Lung (tissue), 12 donors: ENCODE measurements around the gene BPIFB6. TPM values are rescaled to one million over a fixed set of nuclear protein-coding genes. Genes with fewer than 3 reads are reported as not detected.

Source experiments
- ATAC-seq: fragments of 200-7000 bp; cut with Tn5 transposase; one replicate; pipeline ENCODE4 v1.9.1; 2020; ENCODE audit warnings: moderate number of reproducible peaks; ENCODE audit not compliant: insufficient read depth, low FRiP score
- DNase-seq, 3 donors: peaks; one replicate each; pipeline ENCODE4 v3.0.0-alpha.2; 2013 to 2017
- H3K27ac ChIP-seq, 2 donors: one replicate each; pipeline ENCODE4 v1.5.1; 2013; ENCODE audit warnings: mild to moderate bottlenecking in 2 of 2, moderate library complexity in 2 of 2, control low read depth in 1 of 2, inconsistent platforms in 1 of 2, low read depth in 1 of 2, low read length in 1 of 2
- H3K27me3 ChIP-seq, 3 donors: one replicate each; pipeline ENCODE4 v1.5.1; 2013; ENCODE audit warnings: low read length in 2 of 3; ENCODE audit not compliant: control insufficient read depth in 3 of 3, insufficient read depth in 3 of 3
- H3K36me3 ChIP-seq, 4 donors: one replicate each; pipeline ENCODE4 v1.5.1; 2013; ENCODE audit warnings: low read length in 4 of 4, mild to moderate bottlenecking in 1 of 4, moderate library complexity in 1 of 4; ENCODE audit not compliant: control insufficient read depth in 4 of 4, insufficient read depth in 4 of 4
- H3K4me1 ChIP-seq, 5 donors: one replicate each; pipeline ENCODE4 v1.5.1; 2013; ENCODE audit warnings: low read length in 5 of 5, mild to moderate bottlenecking in 2 of 5, moderate library complexity in 1 of 5; ENCODE audit not compliant: control insufficient read depth in 5 of 5, insufficient read depth in 5 of 5
- H3K4me3 ChIP-seq: one replicate; pipeline ENCODE4 v1.5.1; 2013; ENCODE audit warnings: mild to moderate bottlenecking, control low read depth, moderate library complexity
- H3K9ac ChIP-seq, 2 donors: one replicate each; pipeline ENCODE4 v1.5.1; 2013; ENCODE audit warnings: low read length in 2 of 2, control low read depth in 1 of 2; ENCODE audit not compliant: insufficient read depth in 1 of 2
- H3K9me3 ChIP-seq, 4 donors: one replicate each; pipeline ENCODE4 v1.5.1; 2013; ENCODE audit warnings: low read length in 3 of 4, mild to moderate bottlenecking in 1 of 4, moderate library complexity in 1 of 4; ENCODE audit not compliant: control insufficient read depth in 4 of 4, insufficient read depth in 3 of 4
- WGBS, 2 donors: extraction: QIAGEN DNeasy Blood & Tissue Kit; methylation state at CpG; one replicate each; pipeline ENCODE4 v1.1.7; 2013; 5-methylcytosine and 5-hydroxymethylcytosine counted together
- polyA plus RNA-seq, 2 donors: library from polyadenylated mRNA; stranded (reverse); fragments of 200-250 nt; gene quantifications; one replicate each; pipeline ENCODE4 v1.2.1, GENCODE V29; 2013
- total RNA-seq, 2 donors: library from RNA; depleted of rRNA in 1 of 2; stranded (reverse); fragments of >200 nt in 1 of 2; gene quantifications; one replicate each; pipeline ENCODE4 v1.2.1, GENCODE V29; 2014 to 2021
- TF ChIP-seq, protein P1 (sequence below): IDR thresholded peaks from 2 replicates; pipeline ENCODE4 v1.5.1; 2012; ENCODE audit warnings: mild to moderate bottlenecking; ENCODE audit errors: control extremely low read depth, extremely low read depth
- donor health status: control.
- donor health status: control.
- donor health status: Bipolar disorder and iron deficiency.
- donor health status: healthy.
- donor health status: DM: yes; HTN: yes; CAD: no.

Gene BPIFB6
- total and polyA plus RNA-seq, 4 donors: not detected

DNA sequence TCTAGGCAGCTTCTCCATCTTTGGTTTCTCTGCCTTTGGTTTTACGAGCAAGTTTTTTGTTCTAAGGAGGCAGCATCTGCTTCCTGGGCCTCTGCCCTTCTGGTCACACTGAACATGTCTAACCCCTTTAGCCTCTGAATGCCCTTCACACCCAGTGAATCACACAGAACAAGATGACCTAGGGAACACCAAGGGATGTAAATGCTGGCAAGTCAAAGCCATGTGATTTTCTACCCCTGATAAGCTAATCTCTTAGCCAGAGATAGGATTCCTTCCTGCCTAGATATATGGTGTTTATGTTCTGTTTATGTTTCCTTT is 7.2 kb upstream of the BPIFB6 start:
- TF ChIP-seq, protein P1, sequence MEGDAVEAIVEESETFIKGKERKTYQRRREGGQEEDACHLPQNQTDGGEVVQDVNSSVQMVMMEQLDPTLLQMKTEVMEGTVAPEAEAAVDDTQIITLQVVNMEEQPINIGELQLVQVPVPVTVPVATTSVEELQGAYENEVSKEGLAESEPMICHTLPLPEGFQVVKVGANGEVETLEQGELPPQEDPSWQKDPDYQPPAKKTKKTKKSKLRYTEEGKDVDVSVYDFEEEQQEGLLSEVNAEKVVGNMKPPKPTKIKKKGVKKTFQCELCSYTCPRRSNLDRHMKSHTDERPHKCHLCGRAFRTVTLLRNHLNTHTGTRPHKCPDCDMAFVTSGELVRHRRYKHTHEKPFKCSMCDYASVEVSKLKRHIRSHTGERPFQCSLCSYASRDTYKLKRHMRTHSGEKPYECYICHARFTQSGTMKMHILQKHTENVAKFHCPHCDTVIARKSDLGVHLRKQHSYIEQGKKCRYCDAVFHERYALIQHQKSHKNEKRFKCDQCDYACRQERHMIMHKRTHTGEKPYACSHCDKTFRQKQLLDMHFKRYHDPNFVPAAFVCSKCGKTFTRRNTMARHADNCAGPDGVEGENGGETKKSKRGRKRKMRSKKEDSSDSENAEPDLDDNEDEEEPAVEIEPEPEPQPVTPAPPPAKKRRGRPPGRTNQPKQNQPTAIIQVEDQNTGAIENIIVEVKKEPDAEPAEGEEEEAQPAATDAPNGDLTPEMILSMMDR: no peak
- 65 to 78% methylated on average over 1 of the region's 1 CpG for WGBS, 2 donors
- ATAC-seq (no peak), DNase-seq (no peak)
- Histone ChIP-seq H3K4me3 (no peak overlapping the region), H3K27me3 (peaks cover 0 to 15% (median 3%) of the 10 kb centered on the region in 3 donors), H3K27ac (no peak overlapping the region), H3K4me1 (no peaks in the 10 kb centered on the region), H3K36me3 (no peaks in the 10 kb centered on the region), H3K9me3 (no peaks in the 10 kb centered on the region), H3K9ac (no peak overlapping the region)

DNA sequence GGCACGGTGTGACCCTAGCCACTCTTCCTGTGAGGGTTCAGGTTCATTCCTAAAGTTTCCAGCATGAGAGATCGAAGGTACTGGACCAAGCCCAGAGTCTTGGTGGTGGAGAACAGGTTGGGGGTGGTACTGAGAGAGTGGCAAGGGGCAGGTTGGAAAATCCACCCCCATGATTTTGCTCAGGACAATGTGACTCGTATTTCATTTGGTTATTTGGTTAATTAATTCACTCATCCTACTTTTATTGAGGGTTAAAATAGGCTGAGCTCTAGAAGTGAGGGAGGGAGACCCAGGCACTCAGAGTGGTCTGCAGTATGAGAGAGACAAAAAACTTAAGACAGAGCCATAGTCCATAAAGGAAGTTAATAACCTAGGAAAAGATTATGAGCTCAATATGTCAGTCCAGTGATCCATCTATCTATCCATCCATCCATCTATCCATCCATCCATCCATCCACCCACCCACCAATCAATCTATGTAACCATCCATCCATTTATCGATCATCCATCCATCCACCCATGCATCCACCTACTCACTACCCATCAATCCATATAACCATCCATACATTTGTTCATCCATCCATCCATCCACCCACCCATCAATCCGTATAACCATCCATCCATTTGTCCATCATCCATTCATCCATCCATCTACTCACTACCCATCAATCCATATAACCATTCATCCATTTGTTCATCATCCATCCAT is 6.7 kb upstream of the BPIFB6 start:
- Histone ChIP-seq H3K27me3 (peaks cover 0 to 15% (median 3%) of the 10 kb centered on the region in 3 donors), H3K36me3 (no peaks in the 10 kb centered on the region), H3K9me3 (no peaks in the 10 kb centered on the region), H3K4me1 (no peaks in the 10 kb centered on the region), H3K27ac (no peak overlapping the region), H3K9ac (no peak overlapping the region), H3K4me3 (no peak overlapping the region)
- no peak for DNase-seq
- ATAC-seq: no peak
- TF ChIP-seq, protein P1: no peak
- 73 to 80% methylated on average over 5 of the region's 5 CpGs for WGBS, 2 donors

DNA sequence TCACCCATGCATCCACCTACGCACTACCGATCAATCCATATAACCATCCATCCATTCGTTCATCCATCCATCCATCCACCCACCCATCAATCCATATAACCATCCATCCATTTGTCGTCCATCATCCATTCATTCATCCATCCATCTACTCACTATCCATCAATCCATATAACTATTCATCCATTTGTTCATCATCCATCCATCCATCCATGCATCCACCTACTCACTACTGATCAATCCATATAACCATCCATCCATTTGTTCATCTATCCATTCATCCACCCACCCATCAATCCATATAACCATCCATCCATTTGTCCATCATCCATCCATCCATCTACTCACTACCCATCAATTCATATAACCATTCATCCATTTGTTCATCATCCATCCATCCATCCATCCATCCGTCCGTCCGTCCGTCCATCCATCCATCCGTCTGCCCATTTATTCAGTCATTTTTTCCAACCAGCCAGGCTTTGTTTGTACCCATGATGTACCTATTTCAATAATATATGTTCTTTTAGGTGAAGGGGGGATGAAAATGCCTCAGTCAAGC is 6.1 kb upstream of the BPIFB6 start:
- TF ChIP-seq, protein P1: no peak
- Histone ChIP-seq H3K4me3 (no peak overlapping the region), H3K9ac (no peak overlapping the region), H3K36me3 (no peaks in the 10 kb centered on the region), H3K27ac (no peak overlapping the region), H3K27me3 (peaks cover 0 to 15% (median 3%) of the 10 kb centered on the region in 3 donors), H3K9me3 (no peaks in the 10 kb centered on the region), H3K4me1 (no peaks in the 10 kb centered on the region)
- WGBS, 2 donors: 59 to 94% methylated on average over 9 of the region's 9 CpGs
- DNase-seq: no peak
- no peak for ATAC-seq
